ENCODE data around the gene GRB7. TPM values are rescaled to one million over a fixed set of nuclear protein-coding genes. Genes with fewer than 3 reads are reported as not detected.
"Not testable (repeated sequence)": the region's sequence is repeated elsewhere in the genome, so short reads cannot be mapped to it uniquely, and the experiment has no call there.

The GRB7 gene
- total RNA-seq, 1 donor from 2014 or later, result not detected

DNA sequence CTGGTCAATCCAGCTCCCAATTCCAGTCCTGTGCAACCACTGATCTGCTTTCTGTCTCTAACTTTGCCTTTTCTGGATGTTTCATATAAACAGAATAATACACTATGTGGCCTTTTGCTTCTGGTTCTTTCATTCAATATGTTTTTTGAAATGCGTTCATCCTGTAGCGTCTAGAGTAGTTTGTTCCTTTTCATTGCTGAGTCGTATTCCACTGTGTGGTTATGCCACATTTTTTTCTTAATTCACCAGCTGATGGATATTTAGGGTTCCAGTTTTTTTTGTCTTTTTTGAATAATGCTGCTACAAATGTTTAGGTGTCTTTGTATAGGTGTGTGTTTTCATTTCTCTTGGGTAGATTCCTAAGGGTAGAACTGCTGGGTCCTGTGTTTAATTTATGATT, 5.2 kb upstream of the GRB7 start:
- no peak for DNase-seq (ENCODE audit: low read depth)

DNA sequence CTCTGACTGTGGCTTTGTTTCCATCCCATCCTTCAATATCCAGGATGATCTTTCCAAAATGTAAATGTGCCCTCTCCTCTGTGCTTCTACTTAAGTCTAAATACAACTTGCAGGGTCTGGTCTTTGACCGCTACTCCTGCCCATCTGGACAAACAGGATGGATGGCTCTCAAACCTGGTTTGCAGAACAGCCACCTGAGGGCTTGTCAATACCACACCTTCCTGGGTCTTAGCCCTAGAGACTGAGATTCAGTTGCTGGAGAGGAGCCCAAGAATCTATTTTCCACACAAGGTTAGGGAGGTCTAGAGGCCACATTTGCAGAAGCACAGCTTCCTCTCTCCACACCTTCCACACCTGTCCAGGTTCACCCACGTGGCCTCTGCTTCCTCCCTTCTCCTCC, 1.9 kb upstream of the GRB7 start:
- DNase-seq (ENCODE audit: low read depth), result no peak

DNA sequence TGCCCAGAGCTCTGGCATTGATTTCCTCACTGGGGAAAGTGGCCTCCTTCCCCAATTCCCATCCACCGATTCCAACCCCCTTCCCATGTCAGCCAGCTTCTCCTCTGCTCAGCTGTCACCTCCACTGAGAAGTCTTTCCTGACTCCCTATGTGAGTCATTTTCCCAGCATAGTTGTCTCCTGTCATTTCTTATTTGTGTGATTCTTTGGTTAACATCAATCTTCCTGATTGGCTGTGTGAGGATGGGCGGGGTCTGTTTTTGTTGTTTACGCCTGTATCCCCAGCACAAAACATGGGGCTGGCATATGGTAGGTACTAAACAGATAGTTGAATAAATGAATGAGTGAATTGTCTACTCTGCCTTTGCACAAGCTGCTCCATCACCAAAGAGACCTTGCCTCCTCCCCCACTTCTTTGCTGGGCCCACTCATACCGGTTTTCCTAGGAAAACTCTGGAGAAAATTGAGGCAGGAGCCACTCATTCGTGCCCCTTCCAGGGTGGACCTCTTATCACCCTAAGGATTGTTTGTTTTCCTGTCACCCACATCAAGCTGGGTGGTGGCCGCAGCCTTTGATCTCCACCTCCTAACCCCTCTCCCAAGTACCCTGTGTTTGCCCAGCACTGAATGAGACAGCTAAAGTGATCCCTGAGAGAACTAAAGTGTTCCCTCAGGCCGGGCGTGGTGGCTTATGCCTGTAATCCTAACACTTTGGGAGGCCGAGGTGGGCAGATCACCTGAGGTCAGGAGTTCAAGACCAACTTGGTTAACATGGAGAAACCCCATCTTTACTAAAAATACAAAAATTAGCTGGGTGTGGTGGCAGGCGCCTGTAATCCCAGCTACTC, 1.2 kb upstream of the GRB7 start:
- peak; percentile 39 for DNase-seq (ENCODE audit: low read depth)

DNA sequence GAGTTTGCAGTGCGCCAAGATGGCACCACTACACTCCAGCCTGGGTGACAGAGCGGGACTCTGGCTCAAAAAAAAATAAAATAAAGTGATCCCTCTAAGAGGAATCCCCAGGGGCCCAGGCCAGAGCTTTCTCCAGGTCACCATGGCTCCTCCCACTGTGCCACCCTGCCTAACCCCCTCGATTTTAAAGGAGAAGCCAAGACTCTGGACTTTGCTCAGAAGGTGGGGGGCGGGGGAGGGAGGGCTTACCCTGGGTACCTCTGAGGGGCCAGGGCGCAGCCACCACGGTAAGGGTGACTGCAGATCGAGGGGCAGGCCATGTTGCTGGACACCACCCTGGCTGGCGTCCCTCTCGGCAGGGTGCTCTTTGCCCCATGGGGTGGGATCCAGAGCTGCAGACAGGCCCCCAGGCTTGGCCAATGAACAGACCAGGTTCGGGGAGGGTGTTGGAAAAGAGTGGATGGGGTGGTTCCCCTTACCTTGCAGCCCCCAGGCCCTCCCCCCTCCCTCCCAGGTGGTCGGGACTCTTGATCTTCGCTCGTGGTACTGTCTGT, 455 bp upstream of the GRB7 start:
- no peak for DNase-seq (ENCODE audit: low read depth)

DNA sequence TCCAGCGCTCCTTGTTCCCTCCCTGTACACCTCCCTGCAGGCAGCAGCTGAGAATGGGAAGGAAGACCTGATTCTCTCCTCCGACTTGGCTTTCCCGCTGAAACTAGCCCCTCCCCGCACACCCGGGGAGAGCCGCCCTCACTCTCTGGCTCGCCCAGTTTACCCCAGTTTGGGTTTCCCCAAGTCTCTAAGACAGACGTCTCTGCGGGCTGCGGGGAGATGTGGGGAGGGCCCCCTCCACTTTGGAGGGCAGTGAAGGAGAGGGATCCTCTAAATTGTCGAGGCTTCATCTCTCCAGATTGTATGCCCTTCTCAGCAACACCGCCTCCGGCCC, 797 bp downstream of the GRB7 start:
- DNase-seq (ENCODE audit: low read depth), result no peak

DNA sequence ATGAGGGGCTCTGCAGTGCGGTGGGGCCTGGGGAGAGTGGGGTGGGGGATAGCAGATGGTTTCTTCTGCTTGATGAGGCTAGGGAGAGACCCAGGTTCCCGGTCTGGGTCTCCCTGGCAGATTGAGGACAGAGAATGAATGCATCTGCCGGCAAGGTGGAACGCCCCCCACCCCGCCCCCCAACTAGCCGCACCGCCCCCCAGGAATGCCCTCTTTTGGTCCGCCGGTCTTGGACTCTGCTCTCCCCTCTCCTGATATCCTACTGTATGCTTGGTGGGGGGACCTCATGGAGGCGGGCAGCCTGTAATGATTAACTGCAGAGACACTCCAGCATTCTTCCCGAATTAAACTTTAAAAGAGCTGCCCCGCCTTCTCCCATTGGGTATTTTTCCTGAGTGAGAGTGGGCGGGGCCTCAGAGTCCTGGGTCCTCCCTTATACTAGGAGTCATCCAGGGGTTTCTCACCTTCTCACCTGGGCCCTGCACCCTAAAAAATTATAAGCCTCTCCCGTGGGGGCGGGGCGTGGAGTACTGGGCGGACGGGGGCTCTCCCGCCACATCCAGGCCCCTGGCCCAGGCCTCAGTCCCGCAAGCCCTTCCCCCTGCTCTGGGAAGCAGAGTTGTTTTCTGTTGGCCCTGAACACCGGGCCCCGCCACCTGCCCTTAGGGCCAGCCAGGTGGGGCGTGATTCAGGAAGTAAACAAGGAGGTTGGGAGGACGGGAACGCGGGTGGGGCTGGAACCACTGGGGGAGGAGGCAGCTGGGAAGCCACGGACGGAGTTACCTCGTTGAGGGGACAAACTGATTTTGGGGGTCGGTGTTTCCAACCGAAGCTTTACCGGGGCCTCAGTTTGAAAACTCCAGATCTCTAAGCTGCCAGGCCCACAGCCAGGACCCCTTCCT, 1.5 kb downstream of the GRB7 start:
- no peak for DNase-seq (ENCODE audit: low read depth)

DNA sequence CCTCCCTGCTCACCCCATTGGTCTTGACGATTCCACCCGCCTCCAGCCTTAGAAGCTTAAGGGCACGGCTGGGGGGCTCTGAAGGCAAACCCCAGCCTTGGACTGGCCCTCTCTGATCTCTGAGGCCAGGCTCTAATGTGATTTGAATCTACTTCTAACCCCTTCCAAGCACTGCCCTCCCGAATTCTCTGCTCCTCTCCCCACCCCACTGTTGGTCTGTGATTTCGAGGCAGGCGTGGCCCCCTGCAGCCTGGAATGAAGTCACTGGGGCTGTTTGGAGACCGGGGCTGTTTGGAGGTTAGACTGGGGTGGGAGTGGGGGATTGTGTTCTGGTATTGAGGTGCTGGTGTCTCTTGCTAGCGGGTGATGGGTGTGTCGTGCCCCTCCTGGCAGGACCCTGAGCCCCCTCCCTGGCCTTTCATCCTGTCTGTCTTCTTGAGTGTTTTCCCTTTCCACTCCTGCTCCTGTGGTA, 2.2 kb downstream of the GRB7 start:
- DNase-seq (ENCODE audit: low read depth), result no peak

DNA sequence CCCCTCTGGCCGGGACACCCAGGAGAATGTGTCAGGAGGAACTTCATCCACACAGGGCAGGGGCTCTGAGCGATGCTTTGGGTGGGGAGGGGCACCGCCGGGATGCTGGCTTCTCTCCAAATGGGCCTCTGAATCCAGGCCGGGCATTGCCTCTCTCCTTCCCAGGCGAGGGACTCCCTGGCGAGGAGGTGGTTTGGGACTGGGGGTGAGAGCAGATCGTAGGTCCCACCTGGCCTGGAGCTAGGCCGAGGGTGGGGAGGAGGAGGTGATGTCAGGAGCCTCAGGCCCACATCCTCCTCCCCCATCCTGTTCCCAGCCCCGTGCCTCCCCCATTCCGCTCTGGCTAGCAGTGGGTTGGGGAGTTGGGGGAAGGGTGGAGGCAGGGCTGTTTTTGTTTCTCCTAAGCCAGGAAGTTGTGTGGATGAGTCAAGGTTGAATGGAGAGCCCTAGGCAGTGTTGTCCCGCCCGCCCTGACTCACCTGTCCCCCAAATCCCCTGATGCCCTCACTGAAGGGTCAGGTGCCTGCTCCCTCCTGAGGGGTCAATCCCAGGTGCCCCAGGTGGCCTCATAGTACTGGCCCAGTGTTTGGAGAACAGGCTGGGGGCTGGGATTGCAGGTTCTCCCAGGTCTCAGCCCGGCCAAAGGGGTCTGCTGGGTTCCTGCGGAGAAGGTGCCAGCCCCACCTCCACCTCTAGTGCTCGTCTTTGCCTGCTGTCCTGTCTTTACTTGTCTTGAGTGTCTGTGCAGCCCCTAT, 2.8 kb downstream of the GRB7 start:
- DNase-seq (ENCODE audit: low read depth), result no peak

DNA sequence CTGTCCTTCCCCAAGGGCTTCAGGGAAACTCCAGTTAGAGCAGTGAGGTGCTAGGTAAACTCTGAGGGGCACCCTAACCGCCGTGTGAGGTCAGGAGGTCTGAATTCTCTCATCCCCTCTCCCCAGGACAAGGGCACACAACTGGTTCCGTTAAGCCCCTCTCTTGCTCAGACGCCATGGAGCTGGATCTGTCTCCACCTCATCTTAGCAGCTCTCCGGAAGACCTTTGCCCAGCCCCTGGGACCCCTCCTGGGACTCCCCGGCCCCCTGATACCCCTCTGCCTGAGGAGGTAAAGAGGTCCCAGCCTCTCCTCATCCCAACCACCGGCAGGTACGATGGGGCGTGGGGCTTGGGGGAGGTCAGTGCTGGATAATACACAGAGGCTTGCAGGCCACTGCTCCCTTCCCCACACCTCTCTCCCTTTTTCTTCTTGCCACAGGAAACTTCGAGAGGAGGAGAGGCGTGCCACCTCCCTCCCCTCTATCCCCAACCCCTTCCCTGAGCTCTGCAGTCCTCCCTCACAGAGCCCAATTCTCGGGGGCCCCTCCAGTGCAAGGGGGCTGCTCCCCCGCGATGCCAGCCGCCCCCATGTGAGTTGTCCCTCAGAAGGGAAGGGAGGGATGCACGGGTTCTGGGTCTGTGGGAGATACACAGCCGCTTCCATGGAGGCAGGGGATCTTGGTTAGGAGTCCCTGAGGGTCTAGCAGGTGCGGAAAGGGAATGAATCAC, 4.6 kb downstream of the GRB7 start:
- DNase-seq (ENCODE audit: low read depth), result no peak

DNA sequence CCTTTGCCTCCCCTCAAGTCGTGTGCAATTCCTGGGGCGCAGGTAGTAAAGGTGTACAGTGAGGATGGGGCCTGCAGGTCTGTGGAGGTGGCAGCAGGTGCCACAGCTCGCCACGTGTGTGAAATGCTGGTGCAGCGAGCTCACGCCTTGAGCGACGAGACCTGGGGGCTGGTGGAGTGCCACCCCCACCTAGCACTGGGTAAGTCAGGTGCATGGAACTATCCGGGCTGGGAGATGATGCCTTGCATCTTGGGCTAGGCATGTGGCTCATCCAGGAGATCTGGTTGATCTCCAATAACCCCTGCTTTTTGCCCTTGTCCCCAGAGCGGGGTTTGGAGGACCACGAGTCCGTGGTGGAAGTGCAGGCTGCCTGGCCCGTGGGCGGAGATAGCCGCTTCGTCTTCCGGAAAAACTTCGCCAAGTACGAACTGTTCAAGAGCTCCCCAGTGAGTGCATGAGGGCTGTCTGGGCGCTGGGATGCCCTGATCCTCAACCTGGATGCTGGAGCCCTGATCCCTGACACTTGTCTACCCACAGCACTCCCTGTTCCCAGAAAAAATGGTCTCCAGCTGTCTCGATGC, 5.2 kb downstream of the GRB7 start:
- no peak for DNase-seq (ENCODE audit: low read depth)

DNA sequence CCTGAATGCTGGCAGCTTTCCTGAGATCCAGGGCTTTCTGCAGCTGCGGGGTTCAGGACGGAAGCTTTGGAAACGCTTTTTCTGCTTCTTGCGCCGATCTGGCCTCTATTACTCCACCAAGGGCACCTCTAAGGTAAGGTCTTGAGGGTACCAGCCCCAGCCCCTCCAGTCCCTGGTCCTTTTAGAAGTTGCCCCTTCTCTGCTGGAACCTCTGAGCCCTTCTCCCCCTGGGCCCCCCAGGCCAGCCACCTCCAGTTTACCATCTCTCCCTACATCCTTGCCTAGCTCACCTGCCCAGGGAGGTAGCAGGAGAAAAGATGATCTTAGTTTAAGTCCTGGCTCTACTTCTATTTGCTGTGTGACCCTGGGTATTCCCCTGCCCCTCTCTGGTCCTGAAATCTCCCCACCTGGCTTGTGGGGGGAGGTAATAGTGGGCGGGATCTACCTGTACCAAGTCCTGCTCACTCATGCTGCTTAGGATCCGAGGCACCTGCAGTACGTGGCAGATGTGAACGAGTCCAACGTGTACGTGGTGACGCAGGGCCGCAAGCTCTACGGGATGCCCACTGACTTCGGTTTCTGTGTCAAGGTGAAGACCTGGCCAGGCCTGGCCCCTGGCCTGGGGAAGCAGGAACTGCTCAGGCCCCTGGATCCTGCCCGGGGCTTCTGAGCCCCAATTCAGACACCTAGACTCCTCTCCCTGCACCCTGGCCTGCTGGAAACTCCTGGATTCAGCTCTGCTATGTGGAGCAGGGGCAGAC, 6.5 kb downstream of the GRB7 start:
- no peak for DNase-seq (ENCODE audit: low read depth)

DNA sequence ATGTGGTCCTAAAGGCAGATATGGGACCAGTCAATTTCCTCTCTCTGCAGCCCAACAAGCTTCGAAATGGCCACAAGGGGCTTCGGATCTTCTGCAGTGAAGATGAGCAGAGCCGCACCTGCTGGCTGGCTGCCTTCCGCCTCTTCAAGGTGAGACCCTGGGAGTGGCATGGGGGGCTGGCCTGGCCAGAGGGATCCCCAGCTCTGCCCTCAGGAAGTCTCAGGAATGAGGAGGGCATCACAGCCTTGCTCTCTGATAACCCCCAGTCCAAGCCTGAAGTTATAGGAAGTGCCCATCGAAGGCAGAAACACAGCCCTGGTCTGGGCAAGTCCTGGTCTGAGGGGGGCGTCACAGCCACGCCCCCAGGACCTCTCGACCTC, 7.1 kb downstream of the GRB7 start:
- DNase-seq (ENCODE audit: low read depth), result no peak

DNA sequence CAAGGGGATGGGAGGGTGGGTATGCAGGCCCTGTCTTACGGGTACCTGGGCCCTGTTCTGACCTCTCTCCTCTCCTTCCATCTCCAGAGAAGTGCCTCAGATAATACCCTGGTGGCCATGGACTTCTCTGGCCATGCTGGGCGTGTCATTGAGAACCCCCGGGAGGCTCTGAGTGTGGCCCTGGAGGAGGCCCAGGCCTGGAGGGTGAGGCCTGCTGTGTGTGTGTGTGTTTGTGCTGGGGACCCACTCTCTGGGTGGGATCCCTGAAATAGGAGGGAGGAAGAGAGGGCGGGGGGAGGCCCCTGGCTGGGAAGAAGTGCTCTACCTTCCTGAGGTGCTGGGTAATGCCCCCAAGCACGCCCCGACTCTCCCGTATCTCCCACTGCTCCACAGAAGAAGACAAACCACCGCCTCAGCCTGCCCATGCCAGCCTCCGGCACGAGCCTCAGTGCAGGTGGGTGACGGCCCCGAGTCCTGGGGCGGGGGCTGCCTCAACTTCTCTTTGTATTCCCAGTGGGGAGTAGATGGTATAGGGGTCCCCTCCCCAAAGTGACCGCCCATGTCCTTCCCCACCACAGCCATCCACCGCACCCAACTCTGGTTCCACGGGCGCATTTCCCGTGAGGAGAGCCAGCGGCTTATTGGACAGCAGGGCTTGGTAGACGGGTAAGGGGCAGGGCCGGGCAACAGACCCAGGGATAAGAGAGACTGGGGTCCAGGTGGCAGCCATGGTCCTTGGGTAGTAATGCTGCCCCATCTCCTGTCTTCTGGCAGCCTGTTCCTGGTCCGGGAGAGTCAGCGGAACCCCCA, 7.8 kb downstream of the GRB7 start:
- DNase-seq (ENCODE audit: low read depth), result no peak

DNA sequence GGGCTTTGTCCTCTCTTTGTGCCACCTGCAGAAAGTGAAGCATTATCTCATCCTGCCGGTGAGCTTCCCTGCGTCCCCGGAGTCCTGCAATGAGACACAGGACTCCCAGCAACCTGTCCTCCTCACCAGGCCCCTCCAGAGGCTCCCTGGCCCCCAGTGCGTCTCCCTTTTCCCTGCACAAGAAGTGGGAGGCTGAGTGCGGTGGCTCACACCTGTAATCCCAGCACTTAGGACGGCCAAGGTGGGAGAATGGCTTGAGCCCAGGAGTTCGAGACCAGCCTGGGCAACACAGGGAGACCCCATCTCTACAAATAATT, 8.4 kb downstream of the GRB7 start:
- no peak for DNase-seq (ENCODE audit: low read depth)

DNA sequence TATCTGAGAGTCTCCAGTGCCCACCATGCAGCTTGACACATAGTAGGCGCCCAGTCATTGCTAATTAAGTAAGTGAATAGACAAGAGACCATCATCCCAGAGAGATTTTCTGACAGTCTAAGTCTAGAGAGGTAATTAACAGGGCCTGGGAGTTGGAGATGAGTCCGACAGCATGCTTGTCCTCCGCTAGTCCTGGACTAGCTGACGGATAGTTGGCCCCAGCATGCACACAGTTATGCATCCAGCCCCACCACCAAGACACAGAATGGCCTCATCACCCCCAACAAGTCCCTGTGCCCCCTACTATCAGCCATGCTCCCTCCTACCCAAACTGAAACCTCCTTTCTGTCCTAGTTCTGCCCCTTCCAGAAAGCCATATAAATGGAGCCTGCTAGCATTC, 10.0 kb downstream of the GRB7 start:
- DNase-seq (ENCODE audit: low read depth), result no peak

DNA sequence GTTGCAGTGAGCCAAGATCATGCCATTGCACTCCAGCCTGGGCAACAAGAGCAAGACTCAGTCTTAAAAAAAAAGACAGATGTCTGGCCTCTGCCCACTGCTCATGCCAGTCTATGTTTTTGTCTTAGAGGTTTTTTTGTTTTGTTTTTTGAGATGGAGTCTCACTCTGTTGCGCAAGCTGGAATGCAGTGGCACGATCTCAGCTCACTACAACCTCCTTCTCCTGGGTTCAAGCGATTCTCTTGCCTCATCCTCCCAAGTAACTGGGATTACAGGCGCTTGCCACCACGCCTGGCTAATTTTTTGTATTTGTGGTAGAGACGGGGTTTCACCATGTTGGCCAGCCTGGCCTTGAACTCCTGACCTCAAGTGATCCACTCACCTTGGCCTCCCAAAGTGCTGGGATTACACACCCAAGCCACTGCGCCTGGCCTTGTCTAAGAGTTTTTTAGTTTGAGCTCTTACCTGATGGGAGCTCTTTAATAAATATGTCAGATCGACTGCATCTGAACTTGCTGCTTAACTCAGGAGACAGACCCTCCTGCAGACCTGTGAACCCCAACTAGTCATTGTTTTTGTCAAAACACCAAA, 10.8 kb downstream of the GRB7 start:
- not testable (repeated sequence) for DNase-seq (ENCODE audit: low read depth)

DNA sequence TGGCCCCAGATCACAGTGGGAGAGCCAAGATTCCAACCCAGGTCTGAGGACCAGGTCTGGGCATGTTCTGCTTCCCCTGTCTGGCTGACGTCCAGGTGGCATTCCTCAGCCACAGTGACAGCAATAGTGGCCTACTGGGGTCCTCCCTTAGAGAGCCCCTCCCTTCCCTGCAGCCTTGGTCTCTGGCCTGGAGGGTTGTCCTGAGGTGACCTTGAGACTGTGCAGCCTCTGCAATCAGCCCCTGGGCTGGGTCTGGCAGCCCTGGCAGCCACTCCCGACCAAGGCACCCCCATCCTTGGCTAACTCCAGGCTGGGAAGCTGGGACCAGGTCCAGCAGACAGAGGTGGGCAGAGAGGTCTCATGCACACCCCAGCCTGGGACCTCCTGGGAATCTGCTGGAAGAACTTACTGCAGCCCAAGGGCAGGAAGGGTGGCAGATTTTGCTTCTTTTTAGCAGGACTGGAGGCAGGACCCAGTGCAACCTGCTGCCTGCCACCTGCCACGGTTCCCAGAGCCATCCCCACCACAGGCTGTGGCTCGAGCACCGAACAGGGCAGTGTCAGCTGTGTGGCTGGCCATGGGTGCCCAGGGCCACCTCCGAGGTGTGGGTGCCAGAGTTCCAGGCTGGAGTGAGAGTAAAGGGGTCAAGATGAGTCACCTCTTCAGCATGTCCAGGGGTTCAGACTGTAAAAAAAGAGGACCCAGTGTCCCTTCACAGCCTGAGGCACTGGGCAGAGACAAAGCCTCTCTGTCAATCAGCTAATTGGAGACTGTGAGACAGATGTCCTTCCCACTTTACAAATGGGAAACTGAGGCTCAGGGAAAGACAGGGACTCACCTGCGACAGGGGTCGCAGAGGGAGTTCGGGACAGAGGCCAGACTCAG, 12.6 kb downstream of the GRB7 start:
- peak; percentile 55 for DNase-seq (ENCODE audit: low read depth)
